NCI-H446 treated with DMSO at 0.1 percent for 48 hours (cell line): ENCODE data around the gene S100A5.

Source experiments
- DNase-seq: peaks from one replicate; lab custom pipeline; 2025; lab: John Stamatoyannopoulos, UW

Gene S100A5

GRCh38 chr1:153507926-153508583, 32.7 kb downstream of the S100A5 start:
- DNase-seq, result no peak

GRCh38 chr1:153506831-153507413, 33.8 kb downstream of the S100A5 start:
- no peak for DNase-seq

- no peak for DNase-seq
Measured at GRCh38 chr1:153506386-153506785, 34.3 kb downstream of the S100A5 start.

GRCh38 chr1:153505576-153505975, 35.2 kb downstream of the S100A5 start:
- no peak for DNase-seq

- no peak for DNase-seq
Measured at GRCh38 chr1:153503766-153504165, 37.0 kb downstream of the S100A5 start.

GRCh38 chr1:153498746-153499145, 42.0 kb downstream of the S100A5 start:
- DNase-seq, result no peak

GRCh38 chr1:153495536-153495935, 45.2 kb downstream of the S100A5 start:
- no peak for DNase-seq

- DNase-seq, result peak; percentile 55
Measured at GRCh38 chr1:153494976-153495535, 45.7 kb downstream of the S100A5 start.

- DNase-seq, result no peak
Measured at GRCh38 chr1:153493343-153493960, 47.3 kb downstream of the S100A5 start.

- peak; percentile 94 for DNase-seq
Measured at GRCh38 chr1:153490272-153491051, 50.3 kb downstream of the S100A5 start.

GRCh38 chr1:153488731-153489130, 52.0 kb downstream of the S100A5 start:
- DNase-seq, result peak; percentile 55

- DNase-seq, result no peak
Measured at GRCh38 chr1:153487707-153488106, 53.0 kb downstream of the S100A5 start.
